RWPE1 (cell line): ENCODE measurements around the gene BDKRB2.

Experiments
- CTCF ChIA-PET: fragments of 350-600 bp; sonication (Branson Sonifier 250); formaldehyde crosslinking; extraction: SDS; loops from one replicate; lab custom pipeline; 2021; lab: Yijun Ruan, JAX
- POLR2A ChIA-PET: fragments of 400-600 bp; formaldehyde crosslinking; extraction: SDS; loops from one replicate; lab custom pipeline; 2020; ENCODE audit warnings: antibody characterized with exemption; ENCODE audit not compliant: low non-redundant PET; lab: Yijun Ruan, JAX
- DNase-seq: peaks from one replicate; pipeline ENCODE4 v3.0.0; 2012; ENCODE audit warnings: low spot score
- H3K27ac ChIP-seq: fragments of 450-650 bp; 2 replicates; pipeline ENCODE4 v1.5.1; 2017
- CTCF ChIP-seq: fragments of 450-650 bp; conservative IDR thresholded peaks from 2 replicates; pipeline ENCODE4 v1.5.1; 2017; ENCODE audit warnings: low read depth, mild to moderate bottlenecking

BDKRB2 gene

GRCh38 chr14:96160913-96161310, 43.7 kb upstream of the BDKRB2 start:
- no peak overlapping the region for H3K27ac ChIP-seq
- ChIA-PET POLR2A (no interaction called here), CTCF (no interaction called here)
- no peak for DNase-seq
- no peak for TF ChIP-seq CTCF

GRCh38 chr14:96161636-96162035, 43.0 kb upstream of the BDKRB2 start:
- POLR2A ChIA-PET: no interaction called here
- H3K27ac ChIP-seq: no peak overlapping the region
- DNase-seq: no peak
- no peak for TF ChIP-seq CTCF
- CTCF ChIA-PET: interaction anchor here (0.5 kb wide), 1 partner anchor 10 kb away, joined by 4 read pairs; no protein-coding TSS in a partner anchor

- POLR2A ChIA-PET: no interaction called here
- CTCF ChIA-PET: interaction anchor here (0.5 kb wide), 1 partner anchor 263 kb away, joined by 6 read pairs; no protein-coding TSS in a partner anchor
- H3K27ac ChIP-seq: no peak overlapping the region
- no peak for TF ChIP-seq CTCF
- DNase-seq: no peak
These were observed 42.4 kb upstream of the BDKRB2 start for GRCh38 chr14:96162265-96162664.

- H3K27ac ChIP-seq: no peak overlapping the region
- no peak for DNase-seq
- POLR2A ChIA-PET: no interaction called here
- CTCF ChIA-PET: interaction anchor here (0.5 kb wide), 1 partner anchor 263 kb away, joined by 6 read pairs; no protein-coding TSS in a partner anchor
- TF ChIP-seq CTCF: no peak
These were observed 41.9 kb upstream of the BDKRB2 start for GRCh38 chr14:96162741-96163140.

- DNase-seq: no peak
- TF ChIP-seq CTCF: no peak
- CTCF ChIA-PET: interaction anchor here (0.5 kb wide), 1 partner anchor 517 kb away, joined by 3 read pairs; no protein-coding TSS in a partner anchor
- H3K27ac ChIP-seq: no peak overlapping the region
- POLR2A ChIA-PET: no interaction called here
These were observed 39.7 kb upstream of the BDKRB2 start for GRCh38 chr14:96164861-96165490.

- TF ChIP-seq CTCF: no peak
- H3K27ac ChIP-seq: no peak overlapping the region
- POLR2A ChIA-PET: no interaction called here
- CTCF ChIA-PET: interaction anchor here (0.7 kb wide), 1 partner anchor 25 kb away, joined by 3 read pairs; no protein-coding TSS in a partner anchor
- no peak for DNase-seq
These were observed 38.9 kb upstream of the BDKRB2 start for GRCh38 chr14:96165493-96166436.
